ENCODE measurements around the gene IRS1.

IRS1 gene

DNA sequence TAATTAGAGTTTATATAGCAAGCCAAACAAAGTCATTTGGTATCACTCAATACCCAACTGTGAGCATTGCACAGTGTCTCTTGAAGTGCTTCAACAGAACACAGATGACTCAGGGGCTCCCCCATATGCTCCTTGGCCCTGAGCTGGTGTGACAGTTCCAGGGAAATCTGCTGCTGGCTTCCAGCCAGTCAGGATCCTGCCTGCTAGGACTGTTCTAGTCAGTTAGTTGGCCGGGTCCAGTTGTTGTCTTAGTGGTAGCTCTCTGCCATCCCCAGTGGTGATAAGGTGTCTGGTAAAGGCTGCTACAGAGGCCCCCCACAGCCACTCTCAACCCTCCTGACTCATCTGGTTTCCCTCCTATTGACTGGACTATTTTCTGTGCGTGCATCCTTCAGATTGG lies 100.3 kb downstream of the IRS1 start:
- in situ Hi-C loops (cut with HindIII; ENCODE audit: low sequenced_read_pairs), result no loop called here

GRCh38 chr2:226698671-226699070 lies 100.9 kb downstream of the IRS1 start:
- in situ Hi-C loops (cut with HindIII; ENCODE audit: low sequenced_read_pairs), result no loop called here

DNA sequence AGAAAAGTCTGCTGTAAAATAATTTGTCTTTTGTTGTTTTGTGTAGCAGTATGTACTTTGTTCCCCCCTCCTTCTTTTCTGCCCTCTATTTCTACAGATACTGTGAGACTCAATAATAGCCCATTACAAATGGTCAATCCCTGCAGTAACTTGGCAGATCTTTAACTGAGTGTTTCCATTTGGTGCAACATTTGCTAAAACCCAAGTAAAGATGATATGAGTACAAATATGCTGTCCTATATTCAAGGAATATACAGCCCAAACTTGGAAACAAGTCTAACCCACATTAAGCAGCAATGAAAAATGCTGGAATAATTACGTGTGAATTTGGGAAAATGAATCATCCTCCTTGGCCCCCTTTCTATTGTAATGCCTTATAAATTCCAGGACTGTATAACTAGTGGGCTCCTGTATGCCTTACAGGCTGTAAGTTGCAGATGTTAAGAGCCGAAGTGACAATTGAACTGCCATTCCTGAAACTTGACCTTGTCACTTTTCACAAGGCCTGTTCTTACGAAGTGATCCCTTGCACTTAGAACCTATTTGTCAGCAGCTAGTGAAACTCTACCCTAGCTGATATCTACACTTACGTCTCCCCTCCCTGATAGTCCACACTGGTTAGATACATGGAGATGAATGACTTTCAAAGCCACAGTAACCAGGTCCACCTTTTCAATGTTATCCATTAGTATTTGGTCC lies 104.9 kb downstream of the IRS1 start:
- in situ Hi-C loops (cut with HindIII; ENCODE audit: low sequenced_read_pairs), result loop anchor here (5.0 kb wide), 2 partner anchors 42 to 83 kb away; no protein-coding TSS in a partner anchor

DNA sequence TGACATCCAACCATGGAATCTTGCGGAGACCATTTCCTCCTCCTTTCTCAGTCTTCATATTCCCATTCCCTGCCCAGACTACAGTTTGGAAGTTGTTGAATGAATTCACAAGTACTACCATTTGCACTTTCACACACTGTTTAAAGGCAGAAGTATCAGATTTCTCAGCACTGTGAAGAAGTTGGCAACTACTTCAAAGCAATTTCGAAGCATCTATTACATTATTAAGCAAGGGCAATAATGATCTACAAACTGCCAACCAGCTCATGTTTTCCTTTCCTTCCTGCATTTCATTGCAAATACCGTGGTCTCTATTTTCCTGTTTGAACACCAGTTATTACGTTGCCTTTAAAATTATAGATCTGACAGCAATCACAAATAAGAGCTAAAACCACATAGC lies 105.5 kb downstream of the IRS1 start:
- in situ Hi-C loops (cut with HindIII; ENCODE audit: low sequenced_read_pairs), result loop anchor here (5.0 kb wide), 2 partner anchors 42 to 83 kb away; no protein-coding TSS in a partner anchor

DNA sequence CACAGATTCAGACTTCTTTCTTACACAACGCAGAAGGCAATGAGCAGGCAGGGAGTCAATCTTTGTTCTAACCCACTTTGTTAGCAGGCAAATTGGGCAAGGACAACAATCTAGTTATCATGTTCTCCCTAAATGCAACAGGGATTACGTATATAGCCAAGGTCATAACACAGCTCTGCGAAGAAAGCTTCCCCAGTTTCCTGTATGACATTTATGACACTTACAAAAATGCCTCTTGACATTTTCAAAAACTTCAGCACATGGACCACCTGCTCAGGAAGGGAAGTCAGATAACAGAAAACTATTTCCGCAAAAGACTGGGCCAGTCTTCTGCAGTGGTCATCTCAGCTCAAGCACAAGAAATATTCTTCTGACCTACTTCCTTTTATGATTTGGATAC lies 106.1 kb downstream of the IRS1 start:
- in situ Hi-C loops (cut with HindIII; ENCODE audit: low sequenced_read_pairs), result loop anchor here (5.0 kb wide), 2 partner anchors 41 to 84 kb away; no protein-coding TSS in a partner anchor

DNA sequence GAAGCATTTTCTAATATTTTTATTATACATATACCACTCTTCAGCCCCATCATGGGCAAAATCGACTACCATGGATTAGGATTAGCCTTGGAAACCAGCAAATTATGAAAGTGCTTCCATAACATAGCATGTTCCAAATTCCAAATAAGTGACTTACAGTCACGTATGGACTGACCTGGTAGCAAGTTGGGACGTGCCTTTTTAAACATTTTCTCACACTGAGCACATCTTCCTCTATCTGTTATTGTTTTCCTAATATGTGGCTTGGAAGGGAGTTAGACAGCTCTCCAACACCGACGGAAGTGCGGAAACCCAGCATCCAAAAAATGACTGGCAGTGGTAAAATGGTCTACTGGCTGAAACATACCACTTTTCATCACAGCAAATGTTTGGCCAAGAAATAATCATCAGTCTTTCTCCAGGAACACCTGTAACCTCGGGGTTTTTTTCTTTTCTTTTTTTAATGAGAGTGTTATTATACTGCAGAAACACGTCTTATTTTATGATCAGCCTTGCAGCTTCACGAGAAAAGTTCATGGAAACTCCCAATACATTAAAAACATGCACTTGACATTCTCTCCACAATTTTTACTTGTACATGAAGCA lies 107.0 kb downstream of the IRS1 start:
- in situ Hi-C loops (cut with HindIII; ENCODE audit: low sequenced_read_pairs), result loop anchor here (5.0 kb wide), 2 partner anchors 40 to 85 kb away; no protein-coding TSS in a partner anchor

GRCh38 chr2:226691255-226691654 lies 108.4 kb downstream of the IRS1 start:
- in situ Hi-C loops (cut with HindIII; ENCODE audit: low sequenced_read_pairs), result loop anchor here (5.0 kb wide), 2 partner anchors 39 to 86 kb away; no protein-coding TSS in a partner anchor

DNA sequence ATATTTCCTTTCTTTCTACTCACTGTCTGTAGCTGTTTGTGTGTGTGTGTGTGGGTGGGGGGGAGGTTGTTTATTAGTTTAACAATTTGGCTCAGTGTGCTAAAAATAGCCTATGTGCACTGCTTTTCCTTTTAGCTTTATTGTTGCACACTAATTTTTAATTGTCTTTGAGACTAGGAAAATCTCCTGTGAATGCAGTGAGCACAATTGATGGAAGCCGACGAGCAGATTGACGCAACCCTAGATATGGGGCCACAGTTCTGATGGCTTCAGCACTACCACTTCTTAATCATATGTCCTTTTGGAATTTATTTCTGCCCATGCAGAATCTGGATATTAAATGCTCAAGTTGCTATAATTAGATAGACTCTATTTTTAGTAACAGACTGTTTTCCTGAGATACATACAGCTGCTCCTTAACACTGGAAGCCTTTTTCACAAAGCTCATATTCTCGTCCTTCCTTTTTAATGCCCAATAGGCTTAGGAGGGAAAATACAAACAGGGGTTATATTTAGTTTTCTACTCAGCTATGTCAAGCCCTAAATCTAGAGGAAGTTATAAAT lies 109.1 kb downstream of the IRS1 start:
- in situ Hi-C loops (cut with HindIII; ENCODE audit: low sequenced_read_pairs), result loop anchor here (5.0 kb wide), 2 partner anchors 38 to 87 kb away; no protein-coding TSS in a partner anchor

DNA sequence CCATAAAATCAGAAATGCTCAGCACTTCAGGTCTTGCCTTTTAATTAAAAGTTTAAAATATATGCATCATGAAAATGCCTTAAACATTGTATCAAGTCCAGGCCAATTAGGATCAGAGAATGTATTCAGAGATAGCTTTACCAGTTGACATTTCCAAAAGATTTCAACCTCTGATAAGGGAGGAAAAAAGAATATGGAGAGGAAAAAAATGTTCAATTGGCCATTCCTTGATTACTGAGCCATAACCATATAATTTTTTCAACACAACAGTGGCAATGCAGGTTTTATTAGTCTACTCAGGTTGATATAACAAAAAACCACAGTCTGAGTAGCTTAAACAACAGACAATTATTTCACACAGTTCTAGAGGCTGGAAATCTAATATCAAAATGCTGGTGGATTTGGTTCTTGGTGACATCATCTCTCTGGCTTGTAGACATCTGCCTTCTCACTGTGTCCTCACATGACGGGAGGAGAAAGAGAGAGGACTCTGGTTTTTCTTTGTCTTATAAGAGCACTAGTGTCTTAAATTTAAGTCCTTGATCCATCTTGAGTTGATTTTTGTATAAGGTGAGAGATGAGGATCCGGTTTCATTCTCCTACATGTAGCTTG lies 111.9 kb downstream of the IRS1 start:
- in situ Hi-C loops (cut with HindIII; ENCODE audit: low sequenced_read_pairs), result no loop called here

- in situ Hi-C loops (cut with HindIII; ENCODE audit: low sequenced_read_pairs), result no loop called here
Measured at GRCh38 chr2:226684563-226684959, 115.1 kb downstream of the IRS1 start.

DNA sequence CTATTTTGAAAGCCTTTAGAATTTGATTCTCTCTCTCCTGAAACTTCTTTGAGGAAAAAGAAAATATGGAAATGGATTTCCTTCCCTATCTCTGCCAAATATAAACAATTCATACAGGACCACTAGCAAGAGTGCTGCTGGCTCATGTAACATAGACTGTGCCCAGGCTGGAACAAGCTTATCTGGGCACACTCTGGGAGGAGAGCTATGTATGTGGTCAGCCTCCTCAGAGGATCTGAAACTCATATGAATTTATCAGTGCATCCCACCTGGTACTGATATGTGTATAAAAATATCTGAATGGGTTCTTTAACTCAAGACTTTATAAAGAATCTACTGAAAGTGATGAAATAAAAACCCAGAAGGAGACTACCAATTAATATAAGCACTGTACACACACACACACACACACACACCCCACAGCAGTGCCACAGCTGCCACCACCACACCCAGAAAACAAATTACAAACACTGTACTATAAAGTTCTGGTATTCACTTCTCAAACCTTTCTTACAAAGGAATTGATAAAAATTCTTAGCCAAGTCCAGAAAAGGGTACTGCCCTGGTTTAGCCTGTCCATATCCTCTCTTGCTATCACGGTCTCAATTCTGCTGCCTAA lies 115.6 kb downstream of the IRS1 start:
- in situ Hi-C loops (cut with HindIII; ENCODE audit: low sequenced_read_pairs), result no loop called here

- in situ Hi-C loops (cut with HindIII; ENCODE audit: low sequenced_read_pairs), result no loop called here
Measured at GRCh38 chr2:226683196-226683595, 116.4 kb downstream of the IRS1 start.
